ENCODE measurements around the gene F2R. TPM values are rescaled to one million over a fixed set of nuclear protein-coding genes. Genes with fewer than 3 reads are reported as not detected.

The F2R gene
- total and polyA plus RNA-seq, 2 of the 8 experiments (the other 6 are each of a cell fraction or from before 2014, with no cell fraction given), result 23.8 to 29.1 TPM

- Histone ChIP-seq H2BK12ac (ENCODE audit: low read depth, low read length) (no peak overlapping the region), H4K5ac (ENCODE audit: insufficient read length, low read depth, low read length) (no peak overlapping the region), H3K79me1 (ENCODE audit: low read depth, low read length) (no peaks in the 10 kb centered on the region), H3K9ac (replicated peaks in 1 of 4; ENCODE audit: extremely low read depth in 1 of 4, low read depth in 3 of 4, low read length in 3 of 4) (no peak overlapping the region), H3K4me1 (replicated peaks in 1 of 4; ENCODE audit: control insufficient read depth in 3 of 4, insufficient read depth in 4 of 4, low read length in 3 of 4) (no peaks in the 10 kb centered on the region), H2BK120ac (replicated peaks; ENCODE audit: low read depth, low read length) (no peak overlapping the region), H3K23me2 (ENCODE audit: low read depth, low read length) (no peaks in the 10 kb centered on the region), H2AFZ (ENCODE audit: low read length) (no peak overlapping the region), H4K91ac (replicated peaks; ENCODE audit: insufficient read length, low read length) (no peak overlapping the region), H3K4ac (replicated peaks; ENCODE audit: insufficient read length, low read depth, low read length) (no peak overlapping the region), H2AK5ac (ENCODE audit: low read depth, low read length) (no peak overlapping the region), H2BK20ac (ENCODE audit: low read length) (no peak overlapping the region), H2BK15ac (ENCODE audit: low read length) (no peak overlapping the region), H4K20me1 (replicated peaks in 1 of 2; ENCODE audit: control insufficient read depth in 1 of 2, insufficient read depth in 2 of 2, low read length in 2 of 2) (no peaks in the 10 kb centered on the region), H3K18ac (ENCODE audit: extremely low read depth, low read length) (no peak overlapping the region), H3K79me2 (ENCODE audit: control insufficient read depth in 1 of 2, insufficient read depth in 2 of 2, low read length in 2 of 2) (no peaks in the 10 kb centered on the region), H3K36me3 (ENCODE audit: control insufficient read depth in 2 of 4, insufficient read depth in 4 of 4, low read length in 3 of 4) (no peaks in the 10 kb centered on the region; a peak in 2 of 8 replicates), H3K56ac (replicated peaks; ENCODE audit: insufficient read length, low read depth, low read length) (no peak overlapping the region), H3K4me3 (ENCODE audit: extremely low read depth in 1 of 4, insufficient read depth in 2 of 4, low read depth in 3 of 4, low read length in 4 of 4) (no peak overlapping the region), H3K4me2 (ENCODE audit: insufficient read depth in 1 of 2, low read depth in 2 of 2, low read length in 2 of 2) (no peak overlapping the region), H2BK5ac (ENCODE audit: low read depth, low read length) (no peak overlapping the region), H3K23ac (ENCODE audit: insufficient read length) (no peak overlapping the region), H3K9me3 (ENCODE audit: insufficient read depth in 2 of 2, low read depth in 1 of 2, low read length in 1 of 2) (no peaks in the 10 kb centered on the region), H3K27me3 (replicated peaks in 1 of 4; ENCODE audit: control insufficient read depth in 3 of 4, extremely low read depth in 1 of 4, insufficient read depth in 3 of 4, low read length in 3 of 4) (peaks cover 0 to 1% (median 0%) of the 10 kb centered on the region in 4 experiments; a peak in 1 of 7 replicates), H3K14ac (ENCODE audit: insufficient read length) (no peak overlapping the region), H3K27ac (ENCODE audit: low read depth, low read length) (no peak overlapping the region), H4K8ac (ENCODE audit: extremely low read depth, insufficient read depth, low read length) (no peak overlapping the region)
- WGBS, 2 experiments (ENCODE audit: extremely low coverage in 1 of 2, insufficient coverage in 1 of 2, insufficient read length in 1 of 2, insufficient replicate concordance in 2 of 2, low coverage in 1 of 2, low lambda C conversion rate in 2 of 2, missing lambda C conversion rate in 1 of 2), result 83% methylated on average over 2 of the region's 2 CpGs; no CpG with 5 or more reads in 1 of the 2 experiments
- TF ChIP-seq RXRA (IDR thresholded peaks at IDR 0.05; ENCODE audit: insufficient read depth, low read depth, low read length) (no peak), EZH2 (IDR thresholded peaks at IDR 0.05; ENCODE audit: low read depth, low read length, severe bottlenecking) (no peak), SP4 (IDR thresholded peaks at IDR 0.05; ENCODE audit: low read length) (no peak), MAX (IDR thresholded peaks at IDR 0.05) (no peak), TBP (IDR thresholded peaks at IDR 0.05; ENCODE audit: low read depth, low read length) (no peak), BACH1 (IDR thresholded peaks at IDR 0.05; ENCODE audit: low read length) (no peak)
- ChIA-PET CTCF (ENCODE audit: partially characterized antibody) (interaction anchor here (1.3 kb wide), 1 partner anchor 93 kb away, joined by 4 read pairs; no protein-coding TSS in a partner anchor), POLR2A (ENCODE audit: partially characterized antibody) (no interaction called here)
- DNase-seq (ENCODE audit: low read depth in 1 of 2, low spot score in 2 of 2), result no peak
- FAIRE-seq, result peak; percentile 36
These were observed 33.5 kb upstream of the F2R start for GRCh38 chr5:76682387-76682786.

All from H1 (cell line).